GM18858 (cell line): ENCODE data around the gene GHR.

Experiments used
- ATAC-seq: cut with Tn5 transposase; IDR thresholded peaks from one replicate; pipeline ENCODE4 v1.9.1; 2021; ENCODE audit not compliant: unreplicated experiment

GHR gene

DNA sequence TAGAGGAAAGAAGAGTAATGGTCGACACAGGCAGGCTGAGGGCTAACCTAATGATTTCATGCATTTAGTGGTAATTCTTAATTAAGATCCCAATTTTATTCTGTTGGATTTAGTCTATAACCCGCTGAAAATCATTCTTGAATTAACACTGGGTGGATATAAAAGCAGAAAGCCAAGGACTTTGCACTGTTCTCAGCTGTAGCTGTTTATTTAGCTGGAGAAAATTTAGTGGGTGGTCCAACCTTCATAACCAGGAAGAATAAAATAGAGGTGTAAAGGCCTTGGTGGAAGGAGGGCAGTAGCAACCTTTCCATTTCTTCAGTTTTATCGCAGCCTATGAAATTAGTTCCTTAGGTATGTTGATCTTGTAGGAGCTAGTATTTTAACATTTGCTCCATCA, 92.3 kb downstream of the GHR start:
- no peak for ATAC-seq

GRCh38 chr5:42516282-42517042, 93.2 kb downstream of the GHR start:
- no peak for ATAC-seq

- ATAC-seq, result no peak
Observed at GRCh38 chr5:42517164-42517563, 93.9 kb downstream of the GHR start.

- ATAC-seq, result no peak
Observed at GRCh38 chr5:42518595-42519221, 95.5 kb downstream of the GHR start.

DNA sequence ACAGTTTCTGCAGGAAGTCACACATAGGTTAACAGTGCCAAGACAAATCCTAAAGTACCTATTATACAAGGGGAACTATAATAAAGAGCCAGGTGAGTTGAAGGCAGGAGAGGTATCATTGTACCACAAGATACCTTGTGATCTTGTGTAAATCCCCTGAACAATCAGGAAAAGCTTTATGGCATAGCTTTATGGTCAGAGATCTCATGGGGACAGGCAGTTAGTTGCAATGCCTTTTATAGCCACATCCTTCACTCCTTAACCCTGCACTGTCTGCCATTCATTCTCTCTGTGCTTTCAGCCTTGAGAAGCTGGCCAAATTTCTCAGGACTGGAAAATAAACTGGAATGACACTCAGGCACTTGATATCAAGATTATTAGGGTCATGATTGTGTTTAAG, 97.0 kb downstream of the GHR start:
- no peak for ATAC-seq

DNA sequence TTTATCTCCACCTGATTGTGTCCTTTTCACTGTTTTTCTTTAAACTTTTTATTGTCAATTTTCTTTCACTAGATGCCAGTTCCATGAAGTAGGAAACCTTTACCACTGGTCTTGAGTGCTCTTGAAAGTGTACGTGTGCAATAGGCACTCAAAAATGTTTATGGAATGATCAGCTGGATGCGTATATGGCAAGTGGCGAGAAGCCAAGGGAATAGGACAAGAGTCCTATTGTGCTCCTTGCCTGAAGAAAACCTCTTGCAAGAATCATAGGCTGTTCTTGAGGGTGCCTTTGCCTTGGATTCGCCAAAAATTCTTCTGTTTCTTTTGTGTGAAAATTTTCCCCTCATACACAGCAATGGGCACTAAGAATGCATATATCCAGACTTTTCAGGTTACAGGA, 97.7 kb downstream of the GHR start:
- no peak for ATAC-seq

- no peak for ATAC-seq
Observed at GRCh38 chr5:42521406-42521805, 98.2 kb downstream of the GHR start.

DNA sequence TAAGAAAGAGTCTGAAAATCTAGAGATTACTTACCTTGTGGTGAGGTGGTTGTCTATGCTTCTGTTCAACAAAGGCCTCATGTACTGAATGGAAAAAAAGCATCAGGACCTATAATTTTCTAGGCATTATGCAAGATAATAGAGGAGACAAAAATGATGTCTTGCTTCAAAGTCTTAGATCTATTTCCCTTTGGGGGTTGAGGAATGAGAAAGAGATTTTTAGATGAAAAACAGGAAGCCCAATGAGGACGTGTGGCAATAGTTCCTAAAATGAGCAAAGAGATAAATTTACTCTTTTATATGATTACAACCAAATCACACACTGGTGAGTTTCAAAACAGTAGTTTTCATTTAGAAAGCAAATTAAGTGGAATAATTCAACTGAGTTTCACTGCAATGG, 99.5 kb downstream of the GHR start:
- ATAC-seq, result no peak

- ATAC-seq, result no peak
Observed at GRCh38 chr5:42526179-42526578, 102.9 kb downstream of the GHR start.

- no peak for ATAC-seq
Observed at GRCh38 chr5:42531611-42532010, 108.4 kb downstream of the GHR start.

DNA sequence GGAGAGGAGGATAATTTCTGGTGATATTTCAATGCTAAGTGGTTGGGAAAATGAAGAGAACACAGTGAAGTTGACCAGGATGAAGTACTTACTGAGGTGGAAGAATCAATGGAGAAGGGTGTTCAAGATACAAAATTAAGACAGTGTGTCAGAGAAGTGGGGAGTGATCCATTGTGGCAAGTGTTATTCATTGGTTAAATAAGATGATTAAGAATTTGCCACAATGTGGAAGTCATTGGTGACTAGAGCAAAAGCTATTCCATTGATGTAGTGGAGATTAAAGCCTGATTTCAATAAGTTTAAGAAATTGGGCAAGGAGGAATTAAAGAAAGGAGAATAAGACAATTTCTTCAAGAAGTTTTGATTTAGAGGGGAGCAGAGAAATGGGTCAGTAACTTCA, 118.9 kb downstream of the GHR start:
- ATAC-seq, result no peak

- ATAC-seq, result no peak
Observed at GRCh38 chr5:42543774-42544173, 120.5 kb downstream of the GHR start.

GRCh38 chr5:42545038-42545437, 121.8 kb downstream of the GHR start:
- no peak for ATAC-seq

- ATAC-seq, result no peak
Observed at GRCh38 chr5:42547141-42547540, 123.9 kb downstream of the GHR start.

DNA sequence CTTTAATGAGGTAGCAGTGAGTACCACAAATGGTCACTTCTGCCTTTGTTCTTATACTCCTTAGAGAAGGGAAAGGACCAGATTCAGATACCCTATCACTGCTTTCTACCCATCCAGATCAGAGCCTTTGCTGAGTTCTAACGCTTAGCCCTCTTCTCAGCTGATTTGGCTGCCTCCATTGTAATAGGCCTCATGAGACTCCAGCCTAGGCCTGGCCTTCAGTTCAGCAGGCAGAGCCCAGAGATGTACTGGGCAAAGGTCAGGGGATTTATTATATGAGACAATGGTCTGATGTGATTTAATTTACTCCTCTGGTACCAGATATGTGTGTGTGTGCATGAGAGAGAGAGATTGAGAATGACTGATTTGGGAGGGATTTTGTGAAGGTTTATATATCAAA, 124.7 kb downstream of the GHR start:
- no peak for ATAC-seq

- no peak for ATAC-seq
Observed at GRCh38 chr5:42552597-42552996, 129.4 kb downstream of the GHR start.

DNA sequence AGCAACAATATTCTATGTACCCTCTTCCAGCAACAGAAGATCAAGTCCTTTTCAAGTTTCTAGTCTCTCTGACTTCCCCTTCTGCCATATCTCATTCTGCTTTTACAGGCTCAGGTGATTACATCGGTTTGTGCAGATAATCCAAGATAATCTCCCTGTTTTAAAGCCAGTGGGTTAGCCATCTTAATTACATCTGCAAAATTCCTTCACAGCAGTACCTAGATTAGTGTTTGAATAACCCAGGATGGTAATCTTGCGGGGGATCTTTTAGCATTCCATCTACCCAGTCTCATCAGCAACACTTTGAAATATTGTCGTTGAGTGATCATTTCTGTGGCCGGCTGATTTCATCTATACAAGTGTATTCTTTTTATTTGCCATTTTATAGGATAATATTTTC, 130.2 kb downstream of the GHR start:
- ATAC-seq, result no peak

- no peak for ATAC-seq
Observed at GRCh38 chr5:42555010-42555409, 131.8 kb downstream of the GHR start.

- ATAC-seq, result no peak
Observed at GRCh38 chr5:42555797-42556196, 132.6 kb downstream of the GHR start.

DNA sequence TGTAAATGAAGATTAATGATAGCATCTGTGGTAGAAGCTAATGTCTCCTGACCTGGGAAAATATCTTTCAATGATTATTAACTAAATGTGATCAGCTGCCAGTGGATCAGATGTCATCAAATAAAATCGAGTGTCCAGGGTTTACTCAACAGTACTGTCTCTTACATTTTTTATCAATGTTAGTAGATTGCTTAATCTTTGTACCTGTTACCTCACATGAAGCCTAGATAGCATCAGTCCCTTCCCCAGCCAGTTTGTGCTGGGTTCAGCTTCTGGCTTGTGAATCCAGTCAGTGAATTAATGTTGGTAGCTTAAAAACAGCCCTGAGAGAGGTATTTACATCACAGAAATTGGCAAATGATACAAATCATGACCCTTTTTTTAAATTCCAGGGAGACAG, 134.4 kb downstream of the GHR start:
- ATAC-seq, result no peak

GRCh38 chr5:42561656-42562055, 138.4 kb downstream of the GHR start:
- no peak for ATAC-seq

DNA sequence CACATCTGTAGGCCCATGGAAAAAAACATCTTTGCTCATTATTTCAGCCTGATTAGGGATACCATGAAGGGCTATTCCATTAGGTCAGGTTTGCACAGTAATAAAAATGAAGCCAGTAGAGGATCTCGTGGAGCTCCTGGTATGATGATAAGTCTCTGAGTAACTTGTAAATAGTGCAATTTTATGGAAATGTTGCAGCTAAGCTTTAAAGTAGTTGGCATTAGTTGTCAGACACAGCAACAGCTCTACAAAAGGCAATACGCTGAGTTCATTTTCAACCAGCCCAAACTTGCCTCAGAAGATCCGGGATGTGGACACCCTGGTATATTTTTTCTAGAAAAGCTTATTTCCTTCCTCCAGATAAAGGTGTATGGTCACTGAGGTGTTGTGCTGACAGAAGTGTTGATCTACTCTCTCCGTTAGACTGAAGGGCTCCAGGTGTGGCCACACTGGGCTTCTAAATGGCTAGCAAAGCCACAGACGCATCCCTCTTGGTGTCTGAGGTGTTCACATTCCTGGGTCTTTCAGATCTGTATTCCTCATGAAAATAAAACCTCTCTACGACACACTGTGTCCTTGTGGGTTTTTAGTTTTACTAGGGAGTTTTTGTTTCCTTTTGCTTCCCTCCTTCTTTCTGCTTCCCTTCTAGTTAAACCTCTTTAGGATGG, 141.6 kb downstream of the GHR start:
- ATAC-seq, result no peak
